ENCODE data around the gene EML6.
"Not testable (repeated sequence)": the region's sequence is repeated elsewhere in the genome, so short reads cannot be mapped to it uniquely, and the experiment has no call there.

EML6 gene

DNA sequence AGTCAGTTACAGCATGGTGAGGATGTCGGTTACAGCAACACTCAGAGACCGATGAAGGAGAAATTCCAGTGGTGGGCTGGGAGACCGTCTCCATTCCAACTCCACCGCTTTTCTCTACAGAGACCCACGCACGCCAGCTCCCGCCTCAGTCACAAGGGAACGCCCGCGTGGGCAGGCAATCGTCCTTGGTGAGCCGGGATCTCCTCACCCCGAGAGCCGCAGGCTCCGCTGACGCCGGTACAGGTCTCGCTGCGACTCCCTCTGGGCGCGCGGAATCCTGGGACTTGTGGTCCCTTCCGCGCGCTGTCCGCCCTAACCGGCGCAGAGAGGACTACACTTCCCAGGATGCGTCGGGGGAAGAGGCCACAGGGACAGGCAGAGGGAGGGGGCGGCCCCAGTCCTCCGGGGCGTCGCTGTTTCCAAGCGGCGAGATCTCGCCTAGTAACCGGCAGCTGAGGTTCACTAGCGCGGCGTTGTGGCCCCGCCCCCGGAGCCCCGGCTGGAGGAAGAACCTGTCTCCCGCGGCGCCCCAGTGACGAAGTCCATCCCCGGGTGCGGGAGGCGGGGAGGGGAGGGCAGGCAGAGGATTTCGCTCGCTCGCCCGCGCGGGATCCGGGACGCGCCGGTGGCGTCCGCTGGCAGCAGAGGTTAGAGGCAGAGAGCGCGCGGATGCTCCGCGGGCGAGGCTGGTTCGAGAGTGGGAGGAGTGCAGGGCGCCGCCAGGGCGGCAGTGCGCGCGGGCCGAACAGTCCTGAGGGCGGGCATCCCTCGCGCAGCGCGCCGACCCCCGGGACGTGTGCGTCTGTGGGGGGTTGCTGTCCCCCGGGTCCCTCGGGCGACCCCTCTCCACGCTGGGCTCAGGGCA is at the start of gene EML6:
TSS of gene EML6 (plus strand) at position 532 of the 865 bp plus-strand sequence. CDS start 1,400 bp downstream, outside the sequence.
- DNase-seq, result peak; percentile 97

DNA sequence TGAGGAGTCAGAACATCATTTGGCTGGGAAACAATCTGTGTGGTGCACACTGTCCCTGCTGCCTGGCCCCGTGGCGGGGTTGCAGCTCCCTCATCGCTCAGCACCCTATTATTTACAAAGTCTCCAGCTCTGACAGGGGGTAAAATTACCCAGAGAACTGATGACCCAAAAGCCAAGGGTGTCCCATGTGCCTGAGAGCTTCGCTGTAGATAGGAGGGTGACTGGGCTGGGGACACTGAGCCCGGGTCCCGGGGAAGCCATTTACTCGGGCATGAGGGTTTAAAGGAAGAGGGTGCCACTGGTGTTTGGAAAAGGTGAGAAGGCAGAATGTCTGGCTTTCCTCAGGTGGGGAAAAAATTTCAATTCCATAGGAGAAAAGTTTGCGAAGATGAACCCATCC is 48.2 kb upstream of the EML6 start:
- DNase-seq, result no peak

- DNase-seq, result no peak
Measured at GRCh38 chr2:54675738-54676137, 47.7 kb upstream of the EML6 start.

- DNase-seq, result no peak
Measured at GRCh38 chr2:54676656-54677055, 46.8 kb upstream of the EML6 start.

GRCh38 chr2:54677476-54678265 is 45.8 kb upstream of the EML6 start:
- no peak for DNase-seq

DNA sequence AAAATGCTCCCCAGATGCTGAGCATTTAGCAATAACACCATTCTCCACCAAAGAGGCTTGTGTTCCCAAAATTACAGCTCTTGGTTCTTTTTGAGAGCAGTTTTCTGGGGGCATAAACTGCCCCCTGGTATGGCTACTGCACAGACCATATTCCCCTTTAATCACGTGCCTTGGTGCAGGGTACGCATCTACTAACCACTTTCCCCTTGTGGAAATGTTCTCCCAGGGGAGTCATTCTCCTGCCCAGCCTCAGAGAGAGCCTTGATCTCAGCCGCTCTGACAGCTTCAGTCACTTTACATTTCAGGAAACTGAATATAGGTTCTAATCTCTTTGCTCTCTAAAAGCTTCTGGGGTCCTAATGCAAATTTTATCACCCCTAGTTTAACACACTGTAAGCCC is 44.7 kb upstream of the EML6 start:
- DNase-seq, result no peak

DNA sequence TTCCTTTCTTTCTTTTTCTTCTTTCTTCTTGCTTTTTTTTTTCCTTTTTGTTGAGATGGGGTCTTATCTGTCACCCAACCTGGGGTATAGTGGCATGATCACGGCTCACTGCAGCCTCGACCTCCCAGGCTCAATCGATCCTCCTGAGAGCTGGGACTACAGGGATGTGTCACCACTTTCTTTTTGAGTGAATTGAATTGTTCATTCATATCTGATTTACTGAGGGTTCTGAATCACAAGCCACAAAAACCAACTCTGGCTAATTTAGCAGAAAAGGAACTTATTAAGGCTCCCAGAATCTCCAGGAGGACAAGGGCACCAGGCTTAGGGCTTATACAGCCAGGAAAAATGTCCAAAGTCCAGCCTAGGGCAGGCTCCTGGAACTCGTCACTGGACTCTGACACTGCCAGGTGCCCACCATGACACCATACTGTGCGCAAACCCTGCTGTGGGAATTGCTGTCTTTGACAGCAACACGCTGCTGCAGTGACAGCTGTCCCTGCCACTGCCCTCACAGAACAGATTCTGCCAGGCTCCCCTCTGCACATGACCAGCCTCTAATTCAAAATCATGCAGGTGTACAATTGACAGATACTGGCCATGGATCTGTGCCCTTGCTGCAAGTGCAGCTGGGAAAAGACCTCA is 42.9 kb upstream of the EML6 start:
- DNase-seq, result no peak

- DNase-seq, result no peak
Measured at GRCh38 chr2:54681416-54681815, 42.0 kb upstream of the EML6 start.

DNA sequence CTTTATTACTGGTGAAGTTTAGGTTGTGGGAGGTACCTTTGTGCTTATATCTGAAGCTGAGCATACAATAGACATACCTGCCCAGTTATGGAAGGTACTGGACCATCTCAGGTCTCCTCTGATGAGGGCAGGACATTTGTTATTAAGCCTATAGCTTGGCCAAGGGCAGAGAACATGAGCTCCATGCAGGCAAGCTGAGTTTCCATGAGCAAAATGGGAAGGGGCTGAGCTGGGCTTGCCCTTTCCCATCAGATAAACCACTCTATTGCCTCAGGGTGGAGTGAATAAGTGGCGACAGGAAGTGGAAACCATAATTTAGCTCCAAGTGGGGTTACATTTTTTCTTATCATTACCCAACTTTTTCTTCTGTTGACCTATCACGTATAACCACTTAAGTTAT is 39.9 kb upstream of the EML6 start:
- DNase-seq, result no peak

DNA sequence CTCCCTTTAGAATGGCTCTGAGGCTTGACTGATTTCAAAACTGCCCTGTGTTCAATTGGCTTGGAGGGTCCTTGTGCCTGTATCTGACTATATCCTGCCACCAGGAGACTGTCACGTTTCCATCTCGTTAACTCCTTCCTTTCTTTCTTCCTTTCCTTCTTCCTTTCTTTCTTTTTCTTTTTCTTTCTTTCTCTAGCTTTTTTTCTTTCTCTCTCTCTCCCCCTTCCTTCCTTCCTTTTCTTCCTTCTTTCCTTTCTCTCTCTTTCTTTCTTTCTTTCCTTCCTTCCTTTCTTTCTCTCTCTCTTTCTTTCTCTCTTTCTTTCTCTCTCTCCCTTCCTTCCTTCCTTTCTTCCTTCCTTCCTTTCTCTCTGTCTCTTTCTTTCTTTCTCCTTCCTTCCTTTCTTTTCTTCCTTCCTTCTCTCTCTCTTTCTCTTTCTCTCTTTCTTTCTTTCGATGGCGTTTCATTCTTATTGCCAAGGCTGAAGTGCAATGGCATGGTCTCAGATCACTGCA is 38.1 kb upstream of the EML6 start:
- no peak for DNase-seq

GRCh38 chr2:54687595-54688152 is 35.8 kb upstream of the EML6 start:
- no peak for DNase-seq

GRCh38 chr2:54691445-54692135 is 31.9 kb upstream of the EML6 start:
- no peak for DNase-seq

DNA sequence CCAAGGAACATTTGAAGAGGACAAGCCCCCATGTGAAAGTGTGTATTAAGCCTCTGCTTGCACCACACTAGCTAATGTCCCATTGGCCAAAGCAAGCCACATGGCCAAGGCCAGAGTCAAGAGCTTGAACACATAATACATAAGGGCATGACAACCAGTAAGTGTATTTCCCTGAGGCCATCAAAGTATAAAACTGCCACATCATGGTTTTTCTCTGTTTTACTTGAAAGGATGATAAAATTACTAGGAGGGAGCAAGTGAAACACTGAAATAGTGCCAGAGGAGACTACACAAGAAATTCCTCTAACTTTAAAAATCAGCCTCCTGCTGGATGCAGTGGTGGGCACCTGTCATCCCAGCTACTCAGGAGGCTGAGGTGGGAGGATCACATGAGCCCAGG is 30.9 kb upstream of the EML6 start:
- no peak for DNase-seq

- DNase-seq, result no peak
Measured at GRCh38 chr2:54695378-54695777, 28.1 kb upstream of the EML6 start.

DNA sequence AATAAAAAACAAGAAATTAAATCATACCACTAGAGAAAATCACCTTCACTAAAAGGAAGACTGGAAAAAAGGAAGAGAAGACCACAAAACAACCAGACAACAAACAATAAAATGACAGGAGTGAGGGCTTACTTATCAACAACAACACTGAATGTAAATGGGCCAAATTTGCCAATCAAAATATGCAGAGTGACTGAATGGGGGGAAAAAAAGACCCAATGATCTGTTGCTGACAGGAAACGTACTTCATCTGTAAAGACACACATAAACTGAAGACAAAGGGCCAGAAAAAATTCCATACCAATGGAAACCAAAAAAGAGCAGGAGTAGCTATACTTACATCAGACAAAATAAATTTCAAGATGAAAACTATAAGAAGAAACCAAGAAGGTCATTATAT is 25.5 kb upstream of the EML6 start:
- no peak for DNase-seq

- not testable (repeated sequence) for DNase-seq
Measured at GRCh38 chr2:54698926-54699325, 24.5 kb upstream of the EML6 start.

- DNase-seq, result no peak
Measured at GRCh38 chr2:54699665-54700064, 23.8 kb upstream of the EML6 start.

DNA sequence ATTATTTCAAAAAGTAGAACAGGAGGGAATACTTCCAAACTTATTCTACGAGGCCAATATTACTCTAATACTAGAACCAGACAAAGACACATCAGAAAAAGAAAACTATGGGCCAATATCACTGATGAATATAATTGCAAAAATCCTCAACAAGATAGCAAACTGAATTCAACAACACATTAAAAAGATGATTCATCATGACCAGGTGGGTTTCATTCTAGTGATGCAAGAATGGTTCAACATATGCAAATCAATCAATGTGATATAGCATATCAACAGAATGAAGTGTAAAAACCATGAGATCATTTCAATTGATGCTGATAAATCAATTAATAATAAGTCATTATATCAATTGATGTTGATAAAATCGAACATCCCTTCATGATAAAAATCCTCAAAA is 22.4 kb upstream of the EML6 start:
- no peak for DNase-seq

DNA sequence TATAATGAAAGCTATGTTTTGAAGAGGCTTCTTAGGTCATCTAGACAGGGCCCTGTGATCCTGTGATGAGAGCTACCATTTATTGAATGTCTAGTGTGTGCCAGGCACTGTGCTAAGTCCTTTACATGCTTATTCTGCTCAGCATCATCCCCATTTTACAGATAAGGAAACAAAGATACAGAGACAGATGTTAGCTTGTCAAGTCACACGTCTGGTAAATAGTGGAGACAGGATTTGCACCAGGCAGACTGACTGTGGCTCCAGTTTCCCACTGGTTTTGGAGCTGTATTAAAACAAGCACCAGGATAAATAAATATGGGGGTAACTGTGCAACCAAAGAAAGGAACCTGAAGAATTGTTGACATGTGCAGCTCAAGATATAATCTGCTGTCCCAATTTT is 19.2 kb upstream of the EML6 start:
- DNase-seq, result no peak

- DNase-seq, result peak; percentile 64
Measured at GRCh38 chr2:54704688-54705605, 18.5 kb upstream of the EML6 start.

- no peak for DNase-seq
Measured at GRCh38 chr2:54706622-54707021, 16.8 kb upstream of the EML6 start.
